ENCODE results near the gene KCNAB3.
"Not testable (repeated sequence)": the region's sequence is repeated elsewhere in the genome, so short reads cannot be mapped to it uniquely, and the experiment has no call there.

The KCNAB3 gene

GRCh38 chr17:7929158-7930023 lies at the start of gene KCNAB3:
TSS of gene KCNAB3 (minus strand) at chr17:7929856. CDS start at chr17:7929435, 421 bp downstream.
- DNase-seq = no peak

GRCh38 chr17:7977805-7978204 lies 48.1 kb upstream of the KCNAB3 start:
- no peak for DNase-seq

- no peak for DNase-seq
These were observed 47.4 kb upstream of the KCNAB3 start for GRCh38 chr17:7977039-7977438.

- no peak for DNase-seq
These were observed 45.0 kb upstream of the KCNAB3 start for GRCh38 chr17:7974638-7975131.

- DNase-seq = no peak
These were observed 42.6 kb upstream of the KCNAB3 start for GRCh38 chr17:7972131-7972785.

GRCh38 chr17:7971651-7972050 lies 42.0 kb upstream of the KCNAB3 start:
- no peak for DNase-seq

GRCh38 chr17:7969433-7969832 lies 39.8 kb upstream of the KCNAB3 start:
- DNase-seq = no peak

- DNase-seq = no peak
These were observed 38.1 kb upstream of the KCNAB3 start for GRCh38 chr17:7967751-7968150.

GRCh38 chr17:7961421-7961820 lies 31.8 kb upstream of the KCNAB3 start:
- no peak for DNase-seq

GRCh38 chr17:7959503-7960253 lies 30.0 kb upstream of the KCNAB3 start:
- no peak for DNase-seq

- no peak for DNase-seq
These were observed 26.7 kb upstream of the KCNAB3 start for GRCh38 chr17:7956228-7956965.

GRCh38 chr17:7955414-7956227 lies 26.0 kb upstream of the KCNAB3 start:
- DNase-seq = no peak

GRCh38 chr17:7953266-7953665 lies 23.6 kb upstream of the KCNAB3 start:
- DNase-seq = not testable (repeated sequence)

- DNase-seq = no peak
These were observed 21.6 kb upstream of the KCNAB3 start for GRCh38 chr17:7951143-7951792.

- no peak for DNase-seq
These were observed 20.9 kb upstream of the KCNAB3 start for GRCh38 chr17:7950578-7950977.

- DNase-seq = no peak
These were observed 18.0 kb upstream of the KCNAB3 start for GRCh38 chr17:7947651-7948050.

- DNase-seq = no peak
These were observed 16.8 kb upstream of the KCNAB3 start for GRCh38 chr17:7946441-7946840.

- no peak for DNase-seq
These were observed 16.0 kb upstream of the KCNAB3 start for GRCh38 chr17:7945651-7946050.

GRCh38 chr17:7944326-7944725 lies 14.7 kb upstream of the KCNAB3 start:
- no peak for DNase-seq

- DNase-seq = no peak
These were observed 13.6 kb upstream of the KCNAB3 start for GRCh38 chr17:7943291-7943690.

GRCh38 chr17:7940743-7941142 lies 11.1 kb upstream of the KCNAB3 start:
- DNase-seq = no peak

Measured in cortex of kidney (tissue), 1 donor.